OCI-M2 (cell line): ENCODE results near the gene KCNAB2.
"Not testable (repeated sequence)": the region's sequence is repeated elsewhere in the genome, so short reads cannot be mapped to it uniquely, and the experiment has no call there.

Experiments
- DNase-seq: peaks from one replicate; lab custom pipeline; 2025; ENCODE audit not compliant: unreplicated experiment; lab: John Stamatoyannopoulos, UW

Gene KCNAB2

DNA sequence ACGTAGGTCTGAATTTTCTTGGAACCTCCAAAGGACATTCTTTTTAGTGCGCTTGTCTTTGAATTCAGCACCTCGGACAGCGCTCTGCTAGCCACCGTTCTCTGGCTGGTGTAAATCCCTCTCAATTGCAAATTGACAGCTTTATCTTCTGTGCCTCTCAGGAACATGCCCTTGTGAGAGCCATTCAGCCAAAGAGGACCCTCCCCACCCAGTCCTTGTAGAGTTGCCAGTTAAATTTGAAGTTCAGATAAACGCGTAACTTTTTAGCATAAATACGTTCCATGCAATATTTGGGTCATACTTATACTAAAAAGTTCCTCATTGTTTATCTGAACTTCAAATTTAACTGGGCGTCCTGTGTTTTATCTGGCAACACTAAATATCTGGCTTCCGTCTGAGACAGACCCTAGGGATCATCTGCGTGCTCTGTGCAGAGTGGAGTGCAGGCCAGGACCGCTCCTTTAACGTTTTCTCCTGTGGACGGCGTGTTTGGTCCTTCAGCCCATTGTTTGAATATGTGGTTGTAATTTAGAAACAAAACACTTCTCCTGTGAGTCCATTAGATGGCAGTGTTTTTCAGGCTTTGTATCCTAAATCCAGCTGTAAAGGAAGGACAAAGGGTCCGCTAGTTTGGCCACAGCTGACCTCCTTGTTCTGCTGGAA is 7.0 kb downstream of the KCNAB2 start:
- DNase-seq: no peak

DNA sequence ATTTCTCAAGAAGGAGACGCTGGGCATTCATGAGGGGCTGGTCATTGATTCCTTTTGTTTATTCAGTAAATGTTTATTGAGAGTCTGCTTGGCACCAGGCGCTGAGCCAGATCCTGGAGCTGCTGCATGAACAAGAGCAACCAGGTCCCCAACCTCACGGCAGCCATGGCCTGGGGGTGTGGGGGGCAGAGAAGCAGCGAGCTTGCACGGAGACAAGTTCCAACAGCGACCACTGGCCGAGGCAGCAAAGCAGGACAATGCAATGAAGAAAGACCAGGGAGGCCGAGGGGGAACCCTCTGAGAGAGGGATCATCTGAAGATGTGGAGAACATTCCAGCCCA is 7.5 kb downstream of the KCNAB2 start:
- no peak for DNase-seq

DNA sequence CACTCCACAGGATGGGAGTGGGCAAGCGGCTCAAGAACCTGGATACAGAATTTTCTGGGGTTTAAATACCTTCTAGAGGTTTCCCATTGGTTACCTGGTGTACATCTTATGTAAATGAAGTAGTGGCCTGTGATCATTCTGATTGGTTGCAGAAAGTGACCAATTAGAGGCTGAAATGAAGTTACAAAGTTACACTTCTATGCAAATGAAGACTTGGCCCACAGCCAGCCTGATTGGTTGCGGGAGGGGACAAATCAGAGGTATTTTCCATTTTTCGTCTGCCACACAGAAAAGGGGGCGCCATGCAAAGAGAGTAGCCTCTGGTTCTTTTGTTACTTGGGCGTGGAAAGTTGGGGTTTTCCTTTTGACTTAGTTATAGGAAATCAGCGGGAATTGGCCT is 8.9 kb downstream of the KCNAB2 start:
- no peak for DNase-seq

DNA sequence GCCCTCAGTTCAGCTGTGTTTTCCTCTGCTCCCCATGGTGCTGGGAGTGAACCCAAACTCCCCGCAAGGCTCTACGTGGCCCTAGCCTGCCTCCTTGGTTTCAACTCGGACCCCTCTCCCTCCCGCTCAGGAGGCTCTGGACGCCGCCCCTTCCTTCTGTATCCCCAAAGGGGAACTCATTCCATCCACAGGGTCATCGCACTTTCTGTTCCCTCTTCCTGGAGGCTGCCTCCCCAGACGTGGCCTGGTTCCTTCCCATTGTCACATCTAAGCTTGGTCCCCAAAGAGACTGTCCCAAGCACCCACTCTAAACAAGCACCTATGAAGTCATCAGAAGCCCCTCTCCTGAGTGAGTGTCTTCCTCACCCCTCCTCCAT is 10.9 kb downstream of the KCNAB2 start:
- DNase-seq: no peak

DNA sequence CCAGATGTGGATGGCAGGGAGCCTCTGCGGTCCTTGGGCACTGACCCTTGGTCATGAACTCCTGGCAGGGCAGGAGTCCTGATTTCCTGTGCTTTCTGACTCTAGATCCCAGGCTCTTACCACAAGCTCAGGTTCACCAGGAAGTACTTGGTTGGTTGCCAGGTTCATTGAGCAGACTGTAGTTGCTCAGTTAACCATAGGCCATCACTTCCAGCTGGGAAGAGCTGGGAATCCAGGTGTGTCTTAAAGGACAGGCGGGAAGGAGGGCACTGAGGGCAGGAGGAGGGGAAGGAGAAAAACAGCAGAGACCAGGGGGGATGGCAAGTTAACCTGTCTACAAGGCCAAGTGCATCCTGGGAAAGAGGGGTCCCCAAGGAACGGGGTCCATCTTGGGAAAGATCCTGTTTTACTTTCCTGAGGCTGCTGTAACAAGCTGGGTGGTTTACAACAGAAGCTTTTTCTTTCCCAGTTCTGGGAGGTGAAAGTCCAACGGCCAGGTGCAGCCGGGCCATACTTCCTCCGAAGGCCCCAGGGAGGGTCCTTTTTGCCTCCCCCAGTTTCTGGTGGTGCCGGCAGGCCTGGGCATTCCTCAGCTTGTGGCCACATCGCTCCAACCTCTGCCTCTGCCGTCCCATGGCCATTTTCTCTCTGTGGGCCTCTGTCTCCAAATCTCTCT is 11.6 kb downstream of the KCNAB2 start:
- DNase-seq: no peak

DNA sequence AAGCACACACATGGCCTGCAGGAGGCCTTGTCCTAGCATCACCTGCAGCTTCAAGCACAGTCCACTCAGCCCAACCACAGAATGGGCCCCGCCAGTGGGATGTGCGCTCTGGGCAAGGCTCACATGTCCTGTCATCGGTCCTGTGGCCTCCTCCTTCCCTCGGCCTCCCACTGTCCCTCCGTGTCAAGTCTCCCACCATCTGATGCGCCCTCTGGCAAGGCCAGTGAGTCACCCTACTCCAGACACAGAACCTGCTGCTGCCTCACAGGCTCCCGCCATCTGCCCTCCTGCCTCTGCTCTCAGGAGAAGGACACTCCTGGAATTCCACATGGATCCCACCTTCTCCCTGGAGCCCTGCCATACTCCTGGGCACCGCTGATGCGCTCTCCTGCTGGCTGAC is 14.2 kb downstream of the KCNAB2 start:
- no peak for DNase-seq

DNA sequence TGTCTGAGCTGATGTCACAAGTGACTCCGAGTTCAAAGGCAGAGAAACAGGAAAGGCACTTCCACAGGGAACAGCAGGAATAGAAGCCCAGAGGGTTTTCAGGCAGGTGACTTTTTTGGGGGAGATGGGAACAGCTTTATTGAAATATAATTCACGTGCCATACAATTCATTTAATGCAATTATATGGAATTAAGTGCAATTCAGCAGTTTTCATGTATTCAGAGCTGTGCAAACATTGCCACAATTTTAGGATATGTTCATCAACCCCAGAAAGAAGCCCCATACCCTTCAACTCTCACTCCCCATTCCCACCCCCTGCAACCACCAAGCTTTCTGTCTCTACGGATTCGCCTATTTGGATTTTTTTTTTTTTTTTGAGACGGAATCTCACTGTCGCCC is 17.0 kb downstream of the KCNAB2 start:
- no peak for DNase-seq

DNA sequence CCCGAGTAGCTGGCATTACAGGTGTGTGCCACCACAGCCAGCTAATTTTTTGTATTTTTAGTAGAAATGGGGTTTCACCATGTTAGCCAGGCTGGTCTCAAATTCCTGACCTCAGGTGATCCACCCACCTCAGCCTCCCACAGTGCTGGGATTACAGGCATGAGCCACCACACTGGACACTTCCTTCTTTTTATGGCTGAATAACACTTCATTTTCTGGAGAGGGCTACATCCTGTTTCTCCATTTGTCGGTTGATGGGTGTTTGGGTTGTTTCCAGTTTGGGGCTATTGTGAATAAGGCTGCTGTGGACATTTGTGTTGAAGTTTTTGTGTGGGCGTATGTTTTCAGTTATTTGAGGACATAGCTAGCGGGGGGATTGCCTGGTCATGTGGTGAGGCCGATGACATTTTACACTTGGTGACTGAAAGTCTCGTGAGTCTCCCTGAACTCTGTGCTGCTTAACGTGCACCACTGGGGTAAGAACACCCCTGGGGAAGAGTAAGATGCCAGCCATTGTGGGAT is 17.9 kb downstream of the KCNAB2 start:
- not testable (repeated sequence) for DNase-seq

DNA sequence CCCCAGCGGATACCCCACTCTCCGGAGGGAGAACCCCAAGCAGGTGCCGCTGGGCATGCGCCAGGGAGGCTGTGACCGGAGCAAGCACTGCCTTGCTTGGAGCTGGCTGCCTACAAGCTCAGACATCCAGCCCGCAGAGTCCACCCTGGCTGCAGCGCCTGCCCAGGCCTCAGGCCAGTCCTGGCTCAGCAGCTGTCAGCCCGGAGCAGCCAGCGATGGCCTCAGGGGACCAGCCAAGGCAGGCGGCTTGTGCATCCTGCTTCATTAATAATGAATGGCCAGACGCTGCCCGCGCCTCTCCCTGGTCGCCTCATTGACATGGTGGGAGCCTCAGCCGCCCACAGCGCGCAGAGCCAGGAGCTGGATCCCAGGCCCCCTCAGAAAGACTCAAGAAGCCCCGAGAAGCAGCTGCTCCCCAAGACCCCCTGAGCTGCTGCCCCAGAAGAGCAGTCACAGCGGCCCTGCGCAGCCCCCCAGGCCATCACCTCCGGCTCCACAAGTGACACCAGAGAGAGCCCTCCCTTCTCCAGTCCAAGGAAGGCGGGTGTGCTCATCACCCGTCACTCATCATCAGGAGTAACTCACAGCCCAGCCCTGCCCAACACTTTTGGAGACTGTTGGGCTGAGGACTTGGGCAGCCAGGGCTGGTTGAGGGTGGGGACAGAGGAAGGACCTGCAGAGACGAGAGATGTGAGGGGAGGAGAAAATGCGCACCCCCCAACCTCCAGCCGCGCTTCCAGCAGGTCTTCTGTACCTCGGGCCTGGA is 19.6 kb downstream of the KCNAB2 start:
- DNase-seq: no peak

DNA sequence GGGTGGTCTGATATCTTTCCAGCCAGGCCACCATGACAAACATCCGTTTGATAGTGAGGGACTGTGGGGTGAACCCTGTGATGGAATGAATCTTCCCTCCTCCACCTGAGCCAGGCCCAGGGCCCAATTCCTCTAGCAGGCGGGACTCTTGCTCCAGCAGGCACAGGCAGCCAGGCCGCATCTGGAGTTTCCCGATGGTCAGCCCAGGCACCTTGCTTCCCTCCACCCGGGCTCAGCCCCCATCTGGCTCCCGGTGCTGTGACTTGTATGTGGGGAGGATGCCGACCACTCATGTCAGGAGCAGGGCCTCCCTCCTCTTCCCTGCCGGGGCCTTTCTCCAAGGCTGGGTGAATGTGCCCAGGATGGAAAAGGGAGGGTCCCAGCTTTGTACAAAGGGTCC is 21.0 kb downstream of the KCNAB2 start:
- no peak for DNase-seq

DNA sequence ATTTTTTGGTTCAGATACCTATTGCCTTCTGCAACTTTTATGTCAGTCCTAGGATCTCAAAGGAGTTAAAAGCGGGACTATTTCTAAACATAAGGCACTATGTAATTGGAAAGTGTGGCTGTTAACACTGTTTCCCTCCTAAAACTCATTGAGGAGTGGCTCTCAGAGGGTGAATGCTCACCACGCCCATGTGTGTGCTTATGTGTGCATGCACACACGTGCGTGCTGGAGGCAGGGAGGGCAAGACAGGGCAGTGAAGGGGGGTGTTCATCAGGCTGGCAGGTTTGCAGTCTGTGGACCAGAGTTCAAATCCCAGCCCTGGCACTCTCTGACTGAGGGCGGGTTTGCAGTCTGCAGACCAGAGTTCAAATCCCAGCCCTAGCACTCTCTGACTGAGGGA is 22.4 kb downstream of the KCNAB2 start:
- no peak for DNase-seq

DNA sequence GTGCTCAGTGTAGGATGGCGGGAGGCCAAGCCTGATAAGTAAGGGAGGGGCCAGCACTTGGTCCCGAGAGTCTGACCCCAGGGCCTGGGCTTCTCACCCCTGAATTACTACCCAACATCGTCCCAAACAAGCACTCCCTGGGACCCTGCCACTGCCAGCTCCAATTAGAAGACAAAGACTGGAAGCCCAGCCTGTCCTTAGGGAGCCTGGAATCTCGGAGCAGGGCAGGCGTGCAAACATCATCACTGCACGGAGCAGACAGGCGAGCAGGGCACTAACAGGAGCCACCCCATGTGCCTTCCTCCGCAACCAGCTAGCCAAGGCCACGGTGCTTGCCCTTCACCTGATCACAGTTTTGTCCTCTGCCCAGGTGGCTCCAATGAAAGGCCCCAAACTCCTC is 23.2 kb downstream of the KCNAB2 start:
- DNase-seq: no peak

DNA sequence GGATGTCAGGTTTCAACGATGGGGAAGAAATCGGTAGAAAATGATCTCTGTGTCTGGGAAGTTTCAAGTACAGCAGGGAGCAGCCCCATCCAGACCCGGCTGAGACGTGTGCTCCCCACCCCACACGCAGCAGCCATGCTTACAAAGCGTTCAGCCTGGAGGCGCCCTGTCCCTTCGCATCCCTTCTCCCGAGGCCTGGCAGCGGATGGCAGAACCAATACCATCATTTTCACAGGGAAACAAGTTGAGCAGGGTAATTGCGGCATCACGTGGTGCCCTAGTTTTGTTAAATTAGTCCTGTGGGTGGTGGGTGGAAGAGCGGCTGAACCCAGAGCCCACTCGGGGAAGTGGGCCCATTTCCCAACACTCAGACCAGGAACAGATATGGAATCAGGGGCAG is 23.9 kb downstream of the KCNAB2 start:
- DNase-seq: no peak

DNA sequence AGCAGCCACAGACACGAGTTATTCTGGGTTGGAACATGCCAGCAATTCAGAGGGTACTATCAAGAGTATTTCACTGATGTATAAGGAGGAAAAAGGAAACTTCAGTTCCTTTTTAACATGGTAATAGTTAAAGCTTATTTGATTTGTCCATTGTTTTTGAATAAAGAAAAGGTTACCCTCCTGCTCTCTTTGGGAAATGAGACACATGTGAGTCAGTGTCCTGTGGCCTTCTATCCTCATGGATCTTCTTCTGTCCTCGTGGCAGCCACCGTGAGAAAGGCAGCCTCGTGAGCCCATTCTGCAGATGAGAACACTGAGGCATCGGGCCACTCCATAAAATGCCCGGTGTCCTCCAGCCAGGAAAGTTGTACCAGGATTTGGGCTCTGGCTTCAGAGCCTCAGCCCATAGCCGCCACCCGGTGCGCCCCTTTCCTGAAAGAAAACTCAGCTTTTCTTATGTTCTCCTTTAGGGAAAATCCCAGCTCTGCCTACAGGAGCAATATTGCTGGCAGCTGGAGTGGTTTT is 24.8 kb downstream of the KCNAB2 start:
- DNase-seq: no peak

DNA sequence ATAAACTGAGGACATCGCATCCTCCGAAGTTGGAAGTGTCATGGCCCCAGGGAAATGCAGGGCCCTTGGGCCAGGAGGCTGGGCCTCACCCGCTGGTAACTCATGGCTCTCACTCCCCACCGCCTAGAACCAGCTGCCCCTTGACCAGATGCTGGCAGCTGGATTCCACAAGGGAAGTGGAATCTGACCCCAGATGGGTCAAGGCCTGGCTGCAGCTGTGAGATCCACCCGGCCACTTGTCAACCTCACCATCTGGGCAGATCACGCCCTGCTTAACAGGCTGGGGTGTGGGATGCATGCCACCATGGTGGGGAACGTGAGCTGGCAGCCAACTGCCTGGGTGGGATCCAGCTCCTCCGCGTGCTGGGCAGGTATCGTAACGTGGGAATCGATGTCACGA is 25.5 kb downstream of the KCNAB2 start:
- no peak for DNase-seq

DNA sequence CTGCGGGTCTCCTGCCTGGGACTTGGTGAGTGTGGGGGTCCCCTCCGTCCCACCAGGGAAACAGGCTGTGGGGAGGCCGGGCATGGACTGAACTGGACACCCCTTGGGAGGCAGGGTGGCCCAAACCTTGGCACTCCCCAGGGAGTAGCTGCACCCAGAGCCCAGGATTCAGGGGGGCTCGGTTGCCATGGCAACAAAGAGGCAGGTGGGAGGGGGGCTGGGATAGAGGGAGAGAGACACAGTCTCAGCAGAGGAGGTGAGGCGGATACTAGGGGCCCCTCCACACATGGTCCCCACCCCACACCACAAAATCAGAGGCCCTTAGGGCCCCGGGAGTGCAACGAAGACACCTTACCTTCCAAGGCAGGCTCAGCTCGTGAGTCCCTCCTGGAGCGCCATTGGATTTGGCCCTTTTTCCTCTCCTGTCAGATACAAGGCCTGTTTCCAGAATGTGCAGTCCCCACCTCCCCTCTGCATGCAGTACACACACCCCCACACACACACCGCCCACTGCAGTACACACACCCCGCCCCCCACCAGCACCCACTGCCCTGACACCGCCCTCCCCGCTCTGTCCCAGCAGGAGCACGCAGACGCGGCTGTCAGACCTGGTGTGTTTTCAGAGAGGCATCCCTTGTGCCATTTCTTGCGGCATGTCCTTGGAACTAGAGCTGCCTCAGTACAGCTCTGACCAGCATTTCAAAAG is 27.2 kb downstream of the KCNAB2 start:
- no peak for DNase-seq

DNA sequence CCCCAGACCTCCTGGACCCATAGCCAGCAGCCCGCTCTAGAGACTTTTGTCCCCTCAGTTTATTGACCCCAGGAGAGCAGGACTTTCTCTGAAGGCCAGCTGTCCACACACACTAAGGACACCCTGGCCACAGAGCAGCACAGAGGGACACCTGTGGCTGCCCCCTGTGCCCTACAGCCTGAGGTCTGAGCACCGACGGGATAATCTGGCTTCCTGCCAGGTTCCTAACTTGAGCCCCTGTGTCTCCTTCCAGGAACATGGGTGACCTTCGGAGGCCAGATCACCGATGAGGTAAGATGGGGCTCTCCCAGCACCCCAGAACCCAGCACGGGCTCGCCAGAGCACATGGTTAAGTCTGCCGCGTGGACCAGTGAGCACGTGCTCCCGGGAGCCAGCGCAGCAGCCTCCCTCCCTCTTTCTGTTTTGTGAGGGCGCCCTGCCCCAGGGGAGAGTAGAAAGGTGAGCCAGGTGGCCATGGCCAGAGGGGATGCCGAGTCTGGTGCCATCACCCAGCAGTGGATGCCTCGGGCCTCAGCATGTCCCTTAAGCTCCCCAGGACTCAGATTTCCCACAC is 27.9 kb downstream of the KCNAB2 start:
- no peak for DNase-seq

DNA sequence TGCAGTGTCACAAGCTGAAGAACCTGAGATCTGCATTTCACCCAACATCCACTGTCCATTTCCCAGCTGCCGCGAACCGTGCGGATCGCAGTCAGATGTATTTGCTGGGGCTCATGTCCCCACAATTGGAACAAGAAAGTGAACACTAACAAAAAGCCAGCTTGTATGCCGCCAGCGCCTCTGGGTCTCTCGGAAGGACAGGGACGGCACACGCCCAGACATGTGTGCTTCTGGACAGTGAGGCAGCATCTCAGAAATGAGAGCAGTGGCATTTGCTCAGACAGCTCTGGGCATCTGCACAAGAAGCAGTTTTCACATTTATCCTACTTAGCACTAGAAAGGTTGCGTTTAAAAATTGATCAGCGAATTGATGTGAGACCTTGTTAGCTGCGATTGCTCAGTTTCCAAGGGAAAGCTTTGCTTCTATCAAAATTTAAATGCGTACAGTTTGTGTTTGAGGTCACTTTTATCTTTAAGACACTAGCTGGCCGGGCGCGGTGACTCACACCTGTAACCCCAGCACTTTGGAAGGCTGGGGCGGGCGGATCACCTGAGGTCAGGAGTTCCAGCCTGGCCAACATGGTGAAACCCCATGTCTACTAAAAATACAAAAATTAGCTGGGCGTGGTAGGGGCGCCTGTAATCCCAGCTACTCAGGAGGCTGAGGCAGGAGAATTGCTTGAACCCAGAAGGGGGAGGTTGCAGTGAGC is 28.7 kb downstream of the KCNAB2 start:
- no peak for DNase-seq

DNA sequence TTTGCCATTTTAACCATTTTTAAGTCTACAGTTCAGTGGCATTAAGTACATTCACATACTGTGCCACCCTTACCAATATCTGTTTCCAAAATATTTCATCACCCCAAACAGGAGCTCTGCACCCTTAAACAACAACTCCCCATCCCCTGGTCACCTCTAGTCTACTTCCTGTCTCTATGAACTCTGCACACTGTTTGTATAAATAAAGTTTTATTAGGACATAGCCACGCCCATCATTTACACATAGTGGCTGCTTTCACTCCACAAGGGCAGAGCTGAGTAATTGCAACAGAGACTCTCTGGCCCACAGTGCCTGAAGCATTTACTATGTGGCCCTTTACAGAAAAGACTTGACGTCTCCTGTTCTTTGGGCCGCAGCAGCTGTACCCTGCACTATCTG is 30.1 kb downstream of the KCNAB2 start:
- no peak for DNase-seq

DNA sequence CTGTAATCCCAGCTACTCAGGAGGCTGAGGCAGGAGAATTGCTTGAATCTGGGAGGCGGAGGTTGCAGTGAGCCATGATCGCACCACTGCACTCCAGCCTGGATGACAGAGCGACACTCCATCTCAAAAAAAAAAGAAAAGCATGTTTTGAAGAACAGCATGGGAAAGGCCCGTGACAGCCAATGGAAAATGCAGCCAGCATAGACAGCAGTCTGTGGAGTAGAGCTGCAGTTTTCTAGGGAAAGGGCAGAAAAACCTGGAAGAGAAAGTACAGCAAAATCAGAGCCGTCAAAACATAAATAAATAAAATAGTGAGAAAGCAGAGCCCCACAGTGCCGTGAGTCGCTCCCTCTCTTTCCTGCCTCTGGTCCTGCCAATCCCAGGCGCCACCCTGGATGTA is 31.4 kb downstream of the KCNAB2 start:
- DNase-seq: not testable (repeated sequence)
